LNCAP (cell line): ENCODE data around the gene CCDC144A.

Source experiments
- TF ChIP-seq, protein P1 (sequence below): fragments of 450-650 bp; IDR thresholded peaks from 2 replicates; pipeline ENCODE4 v1.5.1; 2017; ENCODE audit warnings: mild to moderate bottlenecking

Gene CCDC144A

DNA sequence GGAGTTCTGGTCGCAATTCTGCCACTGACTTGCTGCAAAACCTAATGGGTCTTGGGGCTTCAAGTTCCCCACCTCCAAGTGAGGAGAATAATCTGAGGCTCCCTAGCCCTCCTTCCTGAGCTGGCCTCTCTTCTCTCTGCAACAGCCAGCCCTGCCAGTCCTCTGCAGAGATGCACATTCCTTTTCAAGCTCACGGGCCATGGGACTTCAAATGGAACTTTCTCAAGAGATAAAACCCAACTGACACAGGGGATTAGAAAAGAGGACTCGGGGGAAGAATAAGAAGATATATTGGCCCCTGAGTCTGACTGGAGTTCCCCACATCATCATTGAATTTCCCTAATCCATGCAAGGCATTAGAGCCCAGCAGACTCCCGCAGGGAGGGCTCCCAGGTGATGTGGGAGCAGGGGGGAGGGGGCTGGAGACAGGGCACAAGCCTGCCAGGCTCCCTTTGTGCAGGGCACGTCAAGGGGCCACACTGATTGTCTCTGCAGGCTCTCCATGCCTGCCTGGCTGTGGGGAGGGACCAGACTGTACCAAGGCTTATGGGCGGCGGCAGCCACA lies 131.0 kb downstream of the CCDC144A start:
- TF ChIP-seq, protein P1, sequence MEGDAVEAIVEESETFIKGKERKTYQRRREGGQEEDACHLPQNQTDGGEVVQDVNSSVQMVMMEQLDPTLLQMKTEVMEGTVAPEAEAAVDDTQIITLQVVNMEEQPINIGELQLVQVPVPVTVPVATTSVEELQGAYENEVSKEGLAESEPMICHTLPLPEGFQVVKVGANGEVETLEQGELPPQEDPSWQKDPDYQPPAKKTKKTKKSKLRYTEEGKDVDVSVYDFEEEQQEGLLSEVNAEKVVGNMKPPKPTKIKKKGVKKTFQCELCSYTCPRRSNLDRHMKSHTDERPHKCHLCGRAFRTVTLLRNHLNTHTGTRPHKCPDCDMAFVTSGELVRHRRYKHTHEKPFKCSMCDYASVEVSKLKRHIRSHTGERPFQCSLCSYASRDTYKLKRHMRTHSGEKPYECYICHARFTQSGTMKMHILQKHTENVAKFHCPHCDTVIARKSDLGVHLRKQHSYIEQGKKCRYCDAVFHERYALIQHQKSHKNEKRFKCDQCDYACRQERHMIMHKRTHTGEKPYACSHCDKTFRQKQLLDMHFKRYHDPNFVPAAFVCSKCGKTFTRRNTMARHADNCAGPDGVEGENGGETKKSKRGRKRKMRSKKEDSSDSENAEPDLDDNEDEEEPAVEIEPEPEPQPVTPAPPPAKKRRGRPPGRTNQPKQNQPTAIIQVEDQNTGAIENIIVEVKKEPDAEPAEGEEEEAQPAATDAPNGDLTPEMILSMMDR, result no peak
